Stimulated activated CD8-positive, alpha-beta memory T cell treated with anti-CD3 and anti-CD28 coated beads, Interleukin-7, amount 100 ng/mL, for 24 hours (primary cell): ENCODE data around the gene ACAT2.
"Not testable (repeated sequence)": the region's sequence is repeated elsewhere in the genome, so short reads cannot be mapped to it uniquely, and the experiment has no call there.

ENCODE experiments used
- DNase-seq: peaks from one replicate; pipeline ENCODE4 v3.0.0-alpha.2; 2020; ENCODE audit warnings: low read depth

ACAT2 gene

GRCh38 chr6:159730332-159730676 is 31.5 kb upstream of the ACAT2 start:
- DNase-seq: no peak

- not testable (repeated sequence) for DNase-seq
These were observed 29.3 kb upstream of the ACAT2 start for GRCh38 chr6:159732550-159732949.

GRCh38 chr6:159733395-159733794 is 28.4 kb upstream of the ACAT2 start:
- DNase-seq: not testable (repeated sequence)

- no peak for DNase-seq
These were observed 24.9 kb upstream of the ACAT2 start for GRCh38 chr6:159736908-159737307.

- no peak for DNase-seq
These were observed 22.5 kb upstream of the ACAT2 start for GRCh38 chr6:159739341-159739740.

GRCh38 chr6:159742165-159742564 is 19.7 kb upstream of the ACAT2 start:
- no peak for DNase-seq

GRCh38 chr6:159745081-159745480 is 16.8 kb upstream of the ACAT2 start:
- no peak for DNase-seq

GRCh38 chr6:159746759-159747158 is 15.1 kb upstream of the ACAT2 start:
- DNase-seq: no peak

- not testable (repeated sequence) for DNase-seq
These were observed 13.7 kb upstream of the ACAT2 start for GRCh38 chr6:159748127-159748526.

GRCh38 chr6:159751448-159751847 is 10.4 kb upstream of the ACAT2 start:
- no peak for DNase-seq

- no peak for DNase-seq
These were observed 8.6 kb upstream of the ACAT2 start for GRCh38 chr6:159753081-159753872.

GRCh38 chr6:159754401-159754800 is 7.4 kb upstream of the ACAT2 start:
- DNase-seq: no peak

GRCh38 chr6:159754959-159755914 is 6.6 kb upstream of the ACAT2 start:
- no peak for DNase-seq

- no peak for DNase-seq
These were observed 5.3 kb upstream of the ACAT2 start for GRCh38 chr6:159756508-159756907.

- no peak for DNase-seq
These were observed 3.5 kb upstream of the ACAT2 start for GRCh38 chr6:159758031-159759001.

GRCh38 chr6:159759645-159760044 is 2.2 kb upstream of the ACAT2 start:
- DNase-seq: no peak

GRCh38 chr6:159760602-159761057 is 1.2 kb upstream of the ACAT2 start:
- DNase-seq: no peak

- DNase-seq: no peak
These were observed 544 bp upstream of the ACAT2 start for GRCh38 chr6:159761129-159761872.

GRCh38 chr6:159762681-159763293 is 942 bp downstream of the ACAT2 start:
- no peak for DNase-seq

- no peak for DNase-seq
These were observed 5.1 kb downstream of the ACAT2 start for GRCh38 chr6:159766906-159767305.

- DNase-seq: no peak
These were observed 7.6 kb downstream of the ACAT2 start for GRCh38 chr6:159769470-159769869.
